Head of caudate nucleus (tissue), 42 donors: ENCODE data around the gene NTF3.
"Not testable (repeated sequence)": the region's sequence is repeated elsewhere in the genome, so short reads cannot be mapped to it uniquely, and the experiment has no call there.

Experiments
- DNase-seq, 42 donors: peaks; one replicate each; pipeline versions ENCODE4 v3.0.0 to v3.0.0-alpha.2; 2020 to 2021; ENCODE audit warnings: mixed read lengths in 7 of 42
- intact Hi-C: fragments of 100-400 bp; cut with DNase I; formaldehyde crosslinking; loops from one replicate; pipeline ENCODE4 v1.15.0; 2022

Gene NTF3

DNA sequence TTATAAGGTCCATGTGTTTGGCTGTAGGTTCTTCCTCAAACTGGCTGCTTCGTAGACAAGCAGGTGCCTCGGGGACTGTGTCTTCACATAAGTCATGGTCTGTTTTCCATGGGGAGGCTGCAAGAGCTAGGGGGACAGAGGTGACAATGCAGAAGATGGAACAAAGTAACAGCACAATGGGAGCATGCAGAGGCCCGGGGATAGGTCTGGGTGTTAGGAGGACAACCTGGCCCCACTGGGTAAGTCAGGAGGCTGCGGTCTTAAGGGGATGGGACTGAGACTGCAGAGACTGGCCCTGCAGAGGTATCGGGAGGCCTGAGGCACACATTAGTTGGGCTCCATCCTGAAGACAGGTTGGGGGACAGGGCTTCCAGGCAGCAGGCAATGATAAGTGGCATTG, 88.9 kb downstream of the NTF3 start:
- DNase-seq: no peak
- intact Hi-C loops: no loop called here

DNA sequence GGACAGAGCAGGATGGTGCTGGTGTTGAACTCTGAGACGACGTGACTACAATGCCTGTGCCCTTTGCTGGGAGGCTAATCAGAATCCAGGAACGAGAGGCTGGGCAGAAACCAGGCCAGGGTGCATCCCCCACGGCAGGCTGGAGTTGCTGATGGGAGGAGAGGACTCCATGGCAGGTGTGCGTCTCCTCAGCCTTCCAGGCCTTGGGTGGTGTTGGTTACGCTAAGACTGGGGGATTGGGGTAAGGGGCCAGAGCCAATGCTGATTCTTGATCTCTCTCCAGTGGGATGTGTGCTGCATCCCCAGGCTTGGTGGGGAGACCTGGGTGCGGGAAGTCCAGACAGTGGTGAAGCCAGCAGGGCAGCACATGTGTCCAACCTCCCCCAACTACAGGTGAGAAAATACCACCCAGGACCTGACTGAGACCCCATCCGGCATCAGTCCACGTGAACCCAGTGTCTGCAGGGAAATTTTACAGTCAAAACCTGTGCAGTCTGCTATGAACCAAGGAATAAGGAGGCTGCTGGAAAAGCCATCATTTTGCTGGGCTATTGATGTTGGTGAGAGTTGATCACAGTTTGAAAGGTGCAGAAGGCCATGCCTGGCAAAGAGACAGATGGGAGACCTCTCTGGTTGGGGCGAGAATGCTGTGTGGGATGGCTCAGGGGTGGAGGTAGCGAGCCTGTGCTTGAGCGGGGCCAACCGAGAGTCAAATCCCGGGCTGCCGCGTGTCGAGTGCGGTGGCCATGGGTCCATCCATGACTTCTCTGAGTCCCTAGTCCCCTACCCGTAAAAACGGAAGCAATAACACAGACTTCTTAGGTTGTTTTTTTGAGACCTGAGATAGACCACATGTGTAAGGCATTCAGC, 89.8 kb downstream of the NTF3 start:
- intact Hi-C loops: no loop called here
- DNase-seq: no peak

DNA sequence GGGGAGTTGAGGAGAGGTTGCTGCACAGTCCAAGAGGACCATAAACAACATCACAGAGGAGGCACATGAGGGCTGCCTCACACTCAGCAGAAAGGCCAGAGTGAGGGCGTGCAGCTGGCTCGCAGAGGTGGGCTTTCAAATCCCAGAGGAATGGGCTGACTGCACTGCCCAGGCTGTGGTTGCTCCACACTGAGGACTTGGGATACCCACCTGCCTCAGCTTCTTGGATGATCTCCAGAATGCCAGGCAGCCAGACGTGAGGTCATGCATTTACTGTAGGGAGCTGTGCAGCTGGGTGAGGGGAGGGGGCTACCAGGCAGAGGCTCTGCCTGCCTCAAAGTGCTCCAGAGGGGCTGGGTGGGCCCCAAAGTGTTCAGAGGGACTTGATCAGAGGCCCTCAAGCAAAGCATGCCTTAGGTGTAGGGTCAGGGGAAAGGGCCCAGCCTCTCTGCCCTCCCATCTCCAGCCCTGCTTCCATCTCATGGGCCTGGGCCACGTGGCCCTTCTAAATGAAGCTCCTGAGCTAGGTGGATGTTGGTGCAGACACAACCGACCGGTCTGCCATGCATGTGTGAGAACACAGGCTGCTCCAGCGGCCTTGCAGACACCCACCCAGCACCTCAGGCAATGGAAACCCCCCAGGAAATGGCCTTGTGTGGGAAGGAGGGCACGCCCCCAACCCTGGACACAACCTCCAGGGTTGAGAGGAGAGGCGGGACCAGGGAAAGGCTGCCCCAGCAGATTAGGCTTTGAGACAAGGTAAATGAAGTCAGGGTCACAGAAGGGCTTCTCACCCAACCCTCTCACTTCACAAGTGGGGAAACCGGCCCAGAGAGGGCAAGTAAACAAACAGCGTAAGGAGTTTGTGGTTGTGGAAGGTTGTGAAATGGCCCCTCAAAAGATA, 90.8 kb downstream of the NTF3 start:
- DNase-seq: no peak
- intact Hi-C loops: no loop called here

DNA sequence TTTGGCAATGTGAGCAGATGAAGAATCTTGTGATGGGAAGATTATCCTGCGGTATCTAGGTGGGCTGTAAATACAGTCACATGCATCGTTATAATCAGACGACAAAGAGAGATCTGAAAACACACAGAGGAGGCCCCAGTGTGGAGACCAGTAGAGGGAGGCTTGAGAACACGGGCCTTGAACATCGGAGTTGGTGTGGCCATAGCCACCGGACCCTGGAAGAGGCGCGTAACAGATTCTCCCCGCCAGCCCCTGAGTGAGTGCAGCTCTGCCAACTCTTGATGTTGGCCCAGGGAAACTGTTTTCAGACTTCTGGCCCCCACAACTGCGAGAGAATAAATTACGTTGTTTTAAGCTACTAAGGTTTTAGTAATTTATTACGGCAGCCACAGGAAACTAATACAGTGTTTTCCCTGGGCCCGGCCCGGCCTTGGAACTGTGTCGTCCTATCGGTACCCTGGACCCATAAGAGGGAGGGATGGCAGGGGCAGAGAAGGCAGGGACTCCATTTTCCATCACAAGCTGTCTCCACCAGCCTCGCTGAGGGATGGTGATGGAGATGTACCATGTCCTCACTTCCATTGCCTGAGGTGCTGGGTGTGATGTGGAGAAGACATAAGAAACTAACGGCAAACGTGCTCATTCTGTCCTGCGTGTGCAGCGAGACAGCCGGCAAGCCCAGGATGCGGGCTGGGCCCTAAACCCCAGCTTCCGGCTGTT, 91.6 kb downstream of the NTF3 start:
- intact Hi-C loops: no loop called here

DNA sequence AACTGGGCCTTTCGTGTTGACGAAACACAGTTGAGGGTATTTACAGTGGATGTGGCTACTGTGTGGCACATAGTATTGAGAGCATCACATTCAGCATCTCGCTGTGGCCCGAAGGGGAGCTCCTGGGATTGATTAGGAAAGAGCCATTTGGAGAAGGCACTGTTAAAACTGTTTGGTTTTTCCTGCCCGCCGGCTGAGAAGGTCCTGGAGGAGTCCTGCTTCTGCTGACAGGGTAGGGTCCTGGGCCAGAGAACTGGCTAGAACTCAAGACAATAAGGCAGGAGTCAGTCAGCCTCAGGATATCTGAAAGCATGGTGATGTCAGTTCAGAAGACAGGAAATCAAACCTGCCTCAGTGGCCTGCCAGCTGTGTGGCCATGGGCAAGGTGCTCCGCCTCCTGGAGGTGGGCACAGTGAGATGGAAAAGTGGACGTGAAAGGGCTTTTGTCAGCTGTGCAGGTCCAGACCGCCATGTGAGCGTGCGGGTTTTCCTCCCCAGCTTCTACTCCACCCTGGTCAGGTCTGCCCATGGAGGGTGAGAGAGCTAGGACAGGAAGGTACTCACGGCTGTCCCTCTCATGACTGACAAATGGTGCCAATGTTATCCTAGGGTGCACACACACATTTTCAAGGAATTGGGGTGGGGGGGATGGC, 92.3 kb downstream of the NTF3 start:
- intact Hi-C loops: no loop called here
- DNase-seq: no peak

More for the DNA sequence above, 91.6 kb downstream of the NTF3 start:
- DNase-seq: no peak

DNA sequence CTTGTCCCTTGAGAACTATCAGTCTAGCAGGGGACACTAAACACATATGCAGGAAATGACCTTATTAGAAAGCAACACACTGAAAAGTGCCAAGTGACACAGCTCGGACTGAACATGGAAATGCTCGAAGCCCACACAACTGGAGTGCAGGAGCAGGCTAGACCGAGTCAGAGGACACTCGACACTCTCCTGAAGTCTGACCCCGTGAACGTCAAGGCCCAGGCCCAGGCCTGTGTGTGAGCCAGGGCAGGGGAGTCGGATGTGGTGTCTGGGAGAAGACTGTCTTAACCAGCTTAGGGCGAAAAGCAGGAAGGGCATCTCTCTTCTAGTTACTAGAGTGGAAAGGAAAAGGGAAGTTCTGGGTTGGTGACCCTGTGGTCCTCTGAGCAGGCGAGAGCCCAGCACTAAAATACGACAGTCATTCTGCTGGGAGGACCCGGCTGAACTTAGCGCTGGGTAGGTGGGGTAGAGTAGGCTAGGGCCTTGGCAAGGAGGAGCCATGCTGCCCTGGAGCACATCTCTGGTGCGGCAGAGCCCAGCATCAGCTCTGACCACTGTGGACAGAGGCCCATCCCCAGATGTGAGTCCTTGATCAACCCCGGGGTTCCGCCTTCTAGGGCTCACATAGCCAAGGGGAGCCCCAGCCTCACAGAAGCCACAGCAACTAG, 93.0 kb downstream of the NTF3 start:
- intact Hi-C loops: no loop called here
- DNase-seq: no peak

DNA sequence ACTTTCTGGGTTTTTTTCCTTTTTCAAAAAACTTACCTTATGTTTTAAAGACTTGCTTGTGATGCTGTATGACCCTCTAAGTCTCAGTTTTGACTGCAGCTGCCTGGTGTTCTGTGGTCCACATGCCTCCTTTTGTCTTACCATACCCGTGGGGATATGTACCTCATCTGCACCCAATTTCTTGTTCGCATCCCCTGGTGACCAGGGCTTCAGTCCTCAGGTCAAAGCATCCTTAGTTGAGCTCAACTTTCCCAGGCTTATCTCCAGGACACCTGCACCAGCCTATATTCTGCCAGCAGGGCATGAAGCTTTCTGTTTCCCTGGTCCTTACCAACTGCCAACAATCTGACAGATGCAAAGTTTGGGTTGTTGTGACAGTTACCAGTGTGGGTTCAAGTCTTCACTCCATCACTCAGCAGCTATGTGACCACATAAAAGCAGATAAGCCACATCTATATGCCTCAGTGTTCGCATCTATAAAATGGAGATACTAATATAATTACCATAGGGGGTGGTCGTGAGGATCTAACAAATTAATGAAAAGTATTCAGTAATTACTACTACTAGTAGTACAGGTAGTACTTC, 94.0 kb downstream of the NTF3 start:
- intact Hi-C loops: no loop called here
- DNase-seq: no peak

DNA sequence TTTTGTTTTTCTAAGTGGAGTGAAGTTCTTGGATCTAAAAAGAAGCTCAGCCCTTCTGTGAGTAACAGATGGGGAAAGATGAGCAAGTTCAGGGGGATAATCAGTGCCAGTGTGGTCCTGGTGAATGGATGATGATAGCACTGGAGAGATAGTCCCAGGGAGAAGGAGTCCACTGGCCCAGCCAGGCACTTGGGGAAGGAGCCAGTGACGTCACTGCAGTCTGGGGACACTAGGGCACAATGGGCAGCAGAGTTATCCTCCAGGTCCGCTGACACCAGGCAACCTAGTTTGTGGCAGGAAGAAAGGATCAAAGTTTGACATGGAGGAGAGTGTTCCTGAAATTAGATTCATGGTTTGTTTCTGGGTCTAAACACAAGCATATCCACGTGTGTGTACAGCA, 101.5 kb downstream of the NTF3 start:
- intact Hi-C loops: no loop called here
- DNase-seq: no peak

DNA sequence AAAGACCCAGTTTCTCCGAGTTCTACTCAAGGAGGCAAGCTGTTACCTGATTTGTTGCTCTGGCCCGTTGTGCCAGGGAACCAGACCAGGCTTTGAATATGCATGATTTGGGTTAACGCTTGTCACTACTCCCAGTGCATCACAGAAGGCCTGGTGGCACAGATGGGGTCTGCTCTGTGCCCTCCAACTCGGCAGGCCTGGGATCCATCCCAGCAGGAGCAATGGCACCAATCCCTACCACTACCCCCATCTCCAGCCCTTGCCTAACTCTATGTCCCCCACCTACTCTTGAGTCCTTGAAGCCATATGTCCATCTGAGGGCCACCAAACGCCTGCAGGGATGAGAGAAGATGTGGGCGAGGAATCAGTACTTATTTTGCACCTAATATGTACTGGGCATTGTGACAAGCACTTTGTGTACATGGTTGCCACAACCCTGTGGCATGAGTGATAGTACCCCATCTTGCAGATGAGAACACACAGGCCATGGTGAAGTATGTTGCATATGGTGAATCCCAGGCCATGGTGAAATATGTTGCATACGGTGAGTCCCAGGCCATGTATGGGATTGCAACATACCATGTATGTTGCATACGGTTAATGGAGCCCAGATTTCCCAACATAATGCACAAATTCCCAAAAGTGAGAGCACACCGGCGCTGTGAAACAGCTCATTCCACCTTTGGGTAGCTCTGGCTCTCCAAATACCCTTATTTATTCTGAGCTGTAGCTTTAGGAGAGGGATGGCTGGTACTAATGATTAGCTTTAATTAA, 102.7 kb downstream of the NTF3 start:
- DNase-seq: no peak
- intact Hi-C loops: no loop called here

DNA sequence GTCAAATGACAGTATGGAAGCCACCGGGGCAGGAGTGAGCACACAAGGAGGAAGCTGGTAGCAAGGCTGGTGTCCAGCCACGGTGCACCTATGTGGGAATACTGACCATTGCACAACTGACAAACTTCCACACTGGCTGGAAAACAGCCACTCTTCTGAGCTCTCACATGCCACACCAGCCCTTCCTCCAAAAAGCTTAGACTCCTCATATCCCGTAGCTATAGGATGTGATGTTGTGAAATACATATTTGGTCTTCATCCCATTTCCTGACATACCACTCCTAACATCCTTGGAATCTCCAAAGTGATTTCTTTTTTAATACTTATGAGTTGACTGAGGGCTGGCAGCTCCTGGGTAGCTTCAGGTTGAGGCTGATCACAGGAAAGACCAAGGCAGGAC, 103.6 kb downstream of the NTF3 start:
- no peak for DNase-seq
- intact Hi-C loops: no loop called here

DNA sequence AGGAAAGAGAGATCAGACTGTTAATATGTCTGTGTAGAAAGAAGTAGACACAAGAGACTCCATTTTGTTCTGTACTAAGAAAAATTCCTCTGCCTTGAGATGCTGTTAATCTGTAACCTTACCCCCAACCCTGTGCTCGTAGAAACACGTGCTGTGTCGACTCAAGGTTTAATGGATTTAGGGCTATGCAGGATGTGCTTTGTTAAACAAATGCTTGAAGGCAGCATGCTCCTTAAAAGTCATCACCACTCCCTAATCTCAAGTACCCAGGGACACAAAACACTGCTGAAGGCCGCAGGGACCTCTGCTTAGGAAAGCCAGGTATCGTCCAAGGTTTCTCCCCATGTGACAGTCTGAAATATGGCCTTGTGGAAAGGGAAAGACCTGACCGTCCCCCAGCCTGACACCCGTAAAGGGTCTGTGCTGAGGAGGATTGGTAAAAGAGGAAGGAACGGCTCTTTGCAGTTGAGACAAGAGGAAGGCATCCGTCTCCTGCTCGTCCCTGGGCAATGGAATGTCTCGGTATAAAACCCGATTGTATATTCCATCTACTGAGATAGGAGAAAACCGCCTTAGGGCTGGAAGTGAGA, 105.2 kb downstream of the NTF3 start:
- DNase-seq, intact Hi-C loops: not testable (repeated sequence)

DNA sequence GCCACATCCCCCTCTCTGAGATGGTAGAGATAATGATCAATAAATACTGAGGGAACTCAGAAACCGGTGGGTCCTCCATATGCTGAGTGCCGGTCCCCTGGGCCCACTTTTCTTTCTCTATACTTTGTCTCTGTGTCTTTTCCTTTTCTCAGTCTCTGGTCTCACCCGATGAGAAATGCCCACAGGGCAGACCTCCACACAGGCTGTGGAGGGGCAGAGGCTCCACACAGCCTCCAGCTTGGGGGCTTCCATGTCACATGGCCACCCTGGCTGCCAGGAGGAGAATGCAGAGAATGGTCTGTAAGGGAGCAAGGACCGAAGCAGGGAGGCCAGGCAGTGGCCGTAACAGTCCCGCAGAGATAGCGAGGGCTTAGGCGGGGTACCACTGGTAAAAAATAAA, 105.9 kb downstream of the NTF3 start:
- DNase-seq: no peak
- intact Hi-C loops: no loop called here
